ENCODE data around the gene ELP1. TPM values are rescaled to one million over a fixed set of nuclear protein-coding genes. Genes with fewer than 3 reads are reported as not detected.

Gene ELP1
- total RNA-seq, 1 experiment from 2014 or later = 29.1 TPM

- Mint-ChIP-seq H3K27me3 (ENCODE audit: insufficient read depth, unreplicated experiment) (no peaks in the 10 kb centered on the region), H3K36me3 (ENCODE audit: insufficient read depth, unreplicated experiment) (no peaks in the 10 kb centered on the region), H3K9me3 (ENCODE audit: unreplicated experiment) (no peaks in the 10 kb centered on the region), H3K27ac (ENCODE audit: unreplicated experiment) (no peak within 1 kb of the TSS), H3K4me3 (ENCODE audit: unreplicated experiment) (no peak within 1 kb of the TSS), H3K4me1 (ENCODE audit: low read depth, unreplicated experiment) (peaks cover 10% of the 10 kb centered on the region)
- Histone ChIP-seq H3K36me3 (ENCODE audit: control insufficient read depth, insufficient read depth, low read length) (no peaks in the 10 kb centered on the region), H3K4me1 (peaks cover 7% of the 10 kb centered on the region), H3K9me3 (no peaks in the 10 kb centered on the region), H3K4me3 (ENCODE audit: low read depth, low read length) (no peak within 1 kb of the TSS), H3K27me3 (replicated peaks; ENCODE audit: control insufficient read depth, insufficient read depth, low read length) (no peaks in the 10 kb centered on the region)
- intact Hi-C loops (cut with micrococcal nuclease; ENCODE audit: unreplicated experiment) = no loop called here
- DNase-seq = no peak
- ChIA-PET POLR2A (no interaction called here), CTCF (no interaction called here)
- no peak for TF ChIP-seq CTCF (IDR thresholded peaks at IDR 0.05; ENCODE audit: insufficient read depth in 1 of 2, low read depth in 1 of 2, low read length in 1 of 2, severe bottlenecking in 1 of 2, unreplicated experiment in 1 of 2)
- BruUV-seq (replicated peaks) = no TSS peak
Measured at GRCh38 chr9:108855888-108856287, 78.0 kb downstream of the ELP1 start, which contains the start of gene ACTL7B. ACTL7B (minus strand) TSS chr9:108855986; CDS start chr9:108855930, 56 bp downstream.

DNA sequence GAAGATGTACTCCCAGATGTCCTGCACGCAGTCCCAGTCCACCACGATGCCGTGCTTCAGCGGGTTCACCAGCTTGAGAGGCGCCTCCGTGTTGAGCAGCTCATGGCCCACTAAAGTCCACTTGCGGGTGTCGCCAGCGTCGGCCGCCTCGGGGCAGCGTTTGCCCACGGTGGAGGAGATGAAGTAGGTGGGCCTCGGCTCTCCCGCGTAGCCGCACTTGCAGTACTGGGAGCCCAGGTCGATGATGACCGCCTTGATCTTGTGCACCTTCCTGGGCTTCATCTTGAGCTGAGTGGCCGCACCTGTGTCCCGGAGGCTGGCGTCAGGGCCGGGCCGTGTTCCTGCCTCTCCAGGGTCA, 78.4 kb downstream of the ELP1 start:
- Histone ChIP-seq H3K4me3 (ENCODE audit: low read depth, low read length) (no peak overlapping the region), H3K9me3 (no peaks in the 10 kb centered on the region), H3K36me3 (ENCODE audit: control insufficient read depth, insufficient read depth, low read length) (no peaks in the 10 kb centered on the region), H3K27me3 (replicated peaks; ENCODE audit: control insufficient read depth, insufficient read depth, low read length) (no peaks in the 10 kb centered on the region), H3K4me1 (peaks cover 7% of the 10 kb centered on the region)
- no TSS peak for BruUV-seq (replicated peaks)
- DNase-seq = no peak
- H3K27ac Mint-ChIP-seq (ENCODE audit: unreplicated experiment) = no peak overlapping the region
- H3K27me3 Mint-ChIP-seq (ENCODE audit: insufficient read depth, unreplicated experiment) = no peaks in the 10 kb centered on the region
- H3K4me3 Mint-ChIP-seq (ENCODE audit: unreplicated experiment) = no peak overlapping the region
- POLR2A ChIA-PET = no interaction called here
- CTCF ChIA-PET = no interaction called here
- TF ChIP-seq CTCF (IDR thresholded peaks at IDR 0.05; ENCODE audit: insufficient read depth in 1 of 2, low read depth in 1 of 2, low read length in 1 of 2, severe bottlenecking in 1 of 2, unreplicated experiment in 1 of 2) = no peak
- peaks cover 10% of the 10 kb centered on the region for H3K4me1 Mint-ChIP-seq (ENCODE audit: low read depth, unreplicated experiment)
- H3K36me3 Mint-ChIP-seq (ENCODE audit: insufficient read depth, unreplicated experiment) = no peaks in the 10 kb centered on the region
- H3K9me3 Mint-ChIP-seq (ENCODE audit: unreplicated experiment) = no peaks in the 10 kb centered on the region
- intact Hi-C loops (cut with micrococcal nuclease; ENCODE audit: unreplicated experiment) = no loop called here

- Histone ChIP-seq H3K4me1 (peaks cover 7% of the 10 kb centered on the region), H3K4me3 (ENCODE audit: low read depth, low read length) (no peak overlapping the region), H3K36me3 (ENCODE audit: control insufficient read depth, insufficient read depth, low read length) (no peaks in the 10 kb centered on the region), H3K27me3 (replicated peaks; ENCODE audit: control insufficient read depth, insufficient read depth, low read length) (no peaks in the 10 kb centered on the region), H3K9me3 (no peaks in the 10 kb centered on the region)
- ChIA-PET POLR2A (no interaction called here), CTCF (no interaction called here)
- no peaks in the 10 kb centered on the region for H3K36me3 Mint-ChIP-seq (ENCODE audit: insufficient read depth, unreplicated experiment)
- BruUV-seq (replicated peaks) = no TSS peak
- H3K27ac Mint-ChIP-seq (ENCODE audit: unreplicated experiment) = no peak overlapping the region
- intact Hi-C loops (cut with micrococcal nuclease; ENCODE audit: unreplicated experiment) = loop anchor here (5.0 kb wide), 2 partner anchors 47 to 77 kb away; partner anchors contain the start of genes ABITRAM and ELP1
- H3K27me3 Mint-ChIP-seq (ENCODE audit: insufficient read depth, unreplicated experiment) = no peaks in the 10 kb centered on the region
- no peaks in the 10 kb centered on the region for H3K9me3 Mint-ChIP-seq (ENCODE audit: unreplicated experiment)
- H3K4me3 Mint-ChIP-seq (ENCODE audit: unreplicated experiment) = no peak overlapping the region
- H3K4me1 Mint-ChIP-seq (ENCODE audit: low read depth, unreplicated experiment) = peaks cover 10% of the 10 kb centered on the region
- DNase-seq = no peak
- TF ChIP-seq CTCF (IDR thresholded peaks at IDR 0.05; ENCODE audit: insufficient read depth in 1 of 2, low read depth in 1 of 2, low read length in 1 of 2, severe bottlenecking in 1 of 2, unreplicated experiment in 1 of 2) = no peak
Measured at GRCh38 chr9:108854641-108855528, 79.0 kb downstream of the ELP1 start.

Data from Caco-2 (cell line).